GM19455 (cell line): ENCODE data around the gene PRKCE.
"Not testable (repeated sequence)": the region's sequence is repeated elsewhere in the genome, so short reads cannot be mapped to it uniquely, and the experiment has no call there.

Experiments
- ATAC-seq: cut with Tn5 transposase; IDR thresholded peaks from one replicate; pipeline ENCODE4 v1.9.1; 2021; ENCODE audit not compliant: unreplicated experiment

The PRKCE gene

GRCh38 chr2:45852450-45853150 is 201.1 kb downstream of the PRKCE start:
- ATAC-seq = no peak

- no peak for ATAC-seq
Observed at GRCh38 chr2:45855374-45855773, 203.9 kb downstream of the PRKCE start.

GRCh38 chr2:45856391-45857274 is 205.2 kb downstream of the PRKCE start:
- no peak for ATAC-seq

GRCh38 chr2:45857275-45857609 is 205.8 kb downstream of the PRKCE start:
- no peak for ATAC-seq

- no peak for ATAC-seq
Observed at GRCh38 chr2:45857867-45858520, 206.5 kb downstream of the PRKCE start.

- not testable (repeated sequence) for ATAC-seq
Observed at GRCh38 chr2:45858872-45859271, 207.4 kb downstream of the PRKCE start.

GRCh38 chr2:45859682-45860081 is 208.2 kb downstream of the PRKCE start:
- no peak for ATAC-seq

GRCh38 chr2:45860136-45861121 is 209.0 kb downstream of the PRKCE start:
- ATAC-seq = no peak

- no peak for ATAC-seq
Observed at GRCh38 chr2:45862843-45863242, 211.4 kb downstream of the PRKCE start.

- ATAC-seq = no peak
Observed at GRCh38 chr2:45864121-45864520, 212.6 kb downstream of the PRKCE start.

GRCh38 chr2:45867349-45867748 is 215.9 kb downstream of the PRKCE start:
- no peak for ATAC-seq

- no peak for ATAC-seq
Observed at GRCh38 chr2:45867800-45868199, 216.3 kb downstream of the PRKCE start.

GRCh38 chr2:45869165-45869501 is 217.7 kb downstream of the PRKCE start:
- no peak for ATAC-seq

GRCh38 chr2:45871025-45871424 is 219.6 kb downstream of the PRKCE start:
- no peak for ATAC-seq

- ATAC-seq = no peak
Observed at GRCh38 chr2:45871541-45871940, 220.1 kb downstream of the PRKCE start.

GRCh38 chr2:45872211-45872610 is 220.7 kb downstream of the PRKCE start:
- no peak for ATAC-seq

- no peak for ATAC-seq
Observed at GRCh38 chr2:45874344-45874743, 222.9 kb downstream of the PRKCE start.

- ATAC-seq = no peak
Observed at GRCh38 chr2:45876611-45877010, 225.1 kb downstream of the PRKCE start.

- no peak for ATAC-seq
Observed at GRCh38 chr2:45879406-45879805, 227.9 kb downstream of the PRKCE start.

- ATAC-seq = no peak
Observed at GRCh38 chr2:45879936-45880335, 228.5 kb downstream of the PRKCE start.
